Activated naive CD8-positive, alpha-beta T cell (primary cell): ENCODE data around the gene FKBP5.
A peak's percentile ranks its signal among the peaks of the same experiment; 100 is the strongest.
"Not testable (repeated sequence)": the region's sequence is repeated elsewhere in the genome, so short reads cannot be mapped to it uniquely, and the experiment has no call there.

Experiments used
- H3K27ac Mint-ChIP-seq: one replicate; pipeline ENCODE4 v1.8.0; 2021; ENCODE audit warnings: mixed read lengths
- H3K27me3 Mint-ChIP-seq: one replicate; pipeline ENCODE4 v1.8.0; 2021; ENCODE audit warnings: mixed read lengths
- H3K36me3 Mint-ChIP-seq: one replicate; pipeline ENCODE4 v1.8.0; 2021; ENCODE audit warnings: mixed read lengths
- H3K4me1 Mint-ChIP-seq: one replicate; pipeline ENCODE4 v1.8.0; 2021; ENCODE audit warnings: low read depth, mixed read lengths
- H3K4me3 Mint-ChIP-seq: one replicate; pipeline ENCODE4 v1.8.0; 2021; ENCODE audit warnings: mild to moderate bottlenecking, mixed read lengths
- H3K9me3 Mint-ChIP-seq: one replicate; pipeline ENCODE4 v1.8.0; 2021; ENCODE audit warnings: low read depth, mixed read lengths

The FKBP5 gene

DNA sequence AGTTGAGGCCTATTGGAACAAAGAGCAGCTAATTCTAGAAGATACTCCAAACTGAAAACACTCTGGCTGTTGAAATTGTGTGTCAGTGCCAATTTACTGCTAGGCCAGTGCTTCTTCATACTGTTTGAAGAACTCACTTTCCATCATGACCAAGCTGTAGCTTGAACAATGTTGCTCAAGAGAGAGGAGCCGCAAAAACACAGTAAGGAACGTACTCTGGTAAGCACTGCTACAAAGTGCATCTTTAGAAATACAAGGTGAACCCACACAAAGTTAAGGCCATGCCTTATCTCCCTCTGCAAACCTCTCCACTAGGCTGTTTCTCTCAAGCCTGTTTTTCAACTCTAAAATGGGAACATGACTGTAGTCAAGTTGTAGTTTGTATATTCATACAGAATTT lies 101.5 kb downstream of the FKBP5 start:
- Mint-ChIP-seq H3K36me3 (peaks cover 19% of the 10 kb centered on the region), H3K4me1 (peaks cover 85% of the 10 kb centered on the region), H3K27ac (peak overlapping the region; percentile 85), H3K9me3 (no peaks in the 10 kb centered on the region), H3K27me3 (no peaks in the 10 kb centered on the region), H3K4me3 (no peak overlapping the region)

DNA sequence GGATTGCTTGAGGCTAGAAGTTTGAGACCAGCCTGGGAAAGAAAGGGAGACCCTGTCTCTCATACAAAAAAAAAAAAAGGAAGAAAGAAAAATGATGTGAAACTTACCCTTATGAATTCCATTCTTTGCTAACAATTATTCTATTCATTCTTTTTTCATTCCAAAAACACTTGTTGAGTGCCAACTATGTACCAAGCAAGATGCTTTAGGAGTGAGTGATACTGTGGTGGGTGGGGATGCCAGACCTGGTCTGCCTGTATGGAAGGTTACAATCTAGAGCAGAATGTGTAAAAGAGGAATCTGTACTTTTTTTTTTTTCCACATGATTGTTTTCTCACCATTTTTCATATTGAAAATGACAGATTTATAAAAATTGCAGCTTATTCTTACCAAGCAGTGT lies 102.2 kb downstream of the FKBP5 start:
- Mint-ChIP-seq H3K27ac (peak overlapping the region; percentile 85), H3K4me3 (peak overlapping the region; percentile 39)

DNA sequence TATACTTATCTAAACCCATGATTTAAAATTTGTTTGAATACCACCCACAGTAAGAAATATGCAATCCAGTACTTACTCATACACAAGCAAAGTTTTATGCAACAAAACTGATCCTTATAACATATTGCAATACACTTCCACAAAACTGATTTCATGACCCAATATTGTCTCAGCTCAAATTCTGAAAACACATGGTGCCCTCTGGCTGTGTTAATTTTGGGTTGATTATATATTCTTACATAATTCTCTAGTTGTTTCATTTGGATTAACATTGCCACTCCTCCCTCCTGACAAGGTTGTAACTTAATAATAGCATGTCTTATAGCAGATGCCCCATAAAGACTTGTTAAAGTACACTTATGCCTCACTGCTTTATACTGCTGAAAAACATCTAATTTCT lies 103.1 kb downstream of the FKBP5 start:
- Mint-ChIP-seq H3K27me3 (no peaks in the 10 kb centered on the region), H3K4me1 (peaks cover 76% of the 10 kb centered on the region), H3K27ac (peak overlapping the region; percentile 85), H3K4me3 (peak overlapping the region; percentile 68), H3K9me3 (no peaks in the 10 kb centered on the region), H3K36me3 (peaks cover 19% of the 10 kb centered on the region)

More for the DNA sequence above, 102.2 kb downstream of the FKBP5 start:
- peaks cover 84% of the 10 kb centered on the region for H3K4me1 Mint-ChIP-seq
- no peaks in the 10 kb centered on the region for H3K9me3 Mint-ChIP-seq
- peaks cover 19% of the 10 kb centered on the region for H3K36me3 Mint-ChIP-seq
- H3K27me3 Mint-ChIP-seq: no peaks in the 10 kb centered on the region

DNA sequence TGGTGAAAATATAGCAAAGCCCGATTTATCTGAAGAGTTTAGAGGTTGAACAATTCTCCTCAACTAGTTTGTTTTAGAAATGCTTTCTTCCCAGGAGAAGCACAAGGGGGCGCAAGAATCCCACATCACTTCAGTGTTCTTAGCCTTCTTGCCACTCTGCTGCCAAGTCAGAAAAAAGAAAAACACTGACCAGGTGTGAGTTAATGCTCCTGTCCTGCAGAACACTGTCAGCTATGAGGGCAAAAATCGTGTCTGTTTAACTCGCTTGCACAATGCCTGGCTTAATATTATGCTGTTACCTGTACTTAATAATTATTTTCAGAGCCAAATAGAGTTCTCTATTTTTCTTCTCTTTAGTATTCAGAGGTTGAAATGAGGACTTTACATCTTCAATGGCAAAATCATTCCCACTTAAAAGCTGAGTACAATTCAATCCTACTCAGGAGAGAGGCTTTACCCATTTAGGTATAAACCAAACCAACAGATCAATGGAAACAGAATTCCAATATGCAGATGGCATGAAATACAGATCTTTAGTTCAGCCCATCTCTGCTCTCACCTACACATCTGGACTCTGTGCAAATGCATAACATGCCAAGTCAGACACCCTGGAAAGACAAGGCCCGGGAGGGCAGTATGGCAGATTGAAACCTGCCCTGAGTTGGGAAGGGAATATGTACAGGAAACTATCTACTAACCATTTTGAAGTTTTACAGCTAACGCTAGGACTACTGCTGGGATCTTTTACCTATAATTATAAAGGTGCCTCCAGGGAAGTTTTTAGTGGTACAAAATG lies 104.6 kb downstream of the FKBP5 start:
- peak overlapping the region; percentile 69 for H3K27ac Mint-ChIP-seq
- H3K36me3 Mint-ChIP-seq: peaks cover 20% of the 10 kb centered on the region
- H3K4me1 Mint-ChIP-seq: peaks cover 62% of the 10 kb centered on the region
- no peak overlapping the region for H3K4me3 Mint-ChIP-seq
- no peaks in the 10 kb centered on the region for H3K9me3 Mint-ChIP-seq
- H3K27me3 Mint-ChIP-seq: no peaks in the 10 kb centered on the region

DNA sequence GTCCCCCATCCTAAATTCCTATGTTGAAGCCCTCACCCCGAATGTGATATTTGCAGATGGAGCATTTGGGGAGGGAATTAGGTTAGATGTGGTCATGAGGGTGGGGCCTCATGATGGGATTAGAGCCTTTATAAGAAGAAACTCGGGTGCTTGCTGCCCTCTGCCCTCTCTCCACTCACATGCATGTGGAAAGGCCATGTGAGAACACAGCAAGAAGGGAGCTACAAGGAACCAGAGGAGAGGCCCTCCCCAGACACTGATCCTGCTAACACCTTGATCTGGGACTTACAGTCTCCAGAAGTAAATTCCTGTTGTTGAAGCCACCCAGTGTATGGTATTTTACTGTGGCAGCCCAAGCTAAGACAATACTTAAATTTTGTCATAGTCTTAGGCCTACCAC lies 106.4 kb downstream of the FKBP5 start:
- Mint-ChIP-seq H3K4me3 (no peak overlapping the region), H3K9me3 (no peaks in the 10 kb centered on the region), H3K27ac (no peak overlapping the region), H3K36me3 (peaks cover 18% of the 10 kb centered on the region), H3K4me1 (peaks cover 53% of the 10 kb centered on the region), H3K27me3 (no peaks in the 10 kb centered on the region)

DNA sequence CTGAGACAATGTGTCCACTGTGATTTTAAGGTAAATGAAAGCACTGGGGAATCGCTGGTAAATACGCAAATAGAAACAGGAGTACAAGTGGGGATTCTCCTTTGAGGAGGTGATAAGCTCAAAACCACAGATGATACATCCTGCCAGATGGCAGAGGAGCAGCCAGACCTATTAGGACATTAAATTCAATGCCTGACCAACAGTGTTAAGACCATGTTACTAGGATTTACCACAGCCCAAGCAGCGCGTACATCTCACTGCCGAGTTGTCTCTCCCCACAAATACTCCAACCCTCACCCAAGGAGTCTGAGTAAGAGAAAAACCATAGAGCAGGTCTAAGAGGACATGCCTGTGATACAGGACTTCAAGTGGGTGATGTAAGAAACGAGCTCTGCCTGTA lies 107.1 kb downstream of the FKBP5 start:
- Mint-ChIP-seq H3K4me1 (peaks cover 49% of the 10 kb centered on the region), H3K36me3 (peaks cover 13% of the 10 kb centered on the region), H3K9me3 (no peaks in the 10 kb centered on the region), H3K27ac (peak overlapping the region; percentile 61), H3K27me3 (no peaks in the 10 kb centered on the region), H3K4me3 (no peak overlapping the region)

DNA sequence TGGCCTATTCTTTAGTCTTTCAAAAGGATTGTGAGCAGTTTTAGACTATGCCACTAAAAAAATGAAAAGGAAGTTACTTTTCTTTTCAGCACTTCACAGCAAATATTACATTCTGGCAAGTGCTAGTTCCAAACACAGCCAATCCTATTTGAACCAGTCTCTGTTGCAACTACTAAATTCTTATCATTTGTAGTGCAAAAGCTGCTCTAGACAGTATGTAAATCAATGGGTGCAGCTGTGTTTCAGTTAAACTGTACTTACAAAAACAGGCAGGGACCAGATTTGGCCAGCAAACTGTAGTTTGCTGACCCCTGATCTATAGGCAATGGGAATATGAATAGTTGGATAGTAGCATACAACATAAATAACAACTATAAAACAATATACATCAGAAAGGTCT lies 107.9 kb downstream of the FKBP5 start:
- Mint-ChIP-seq H3K36me3 (peaks cover 7% of the 10 kb centered on the region), H3K4me1 (peaks cover 41% of the 10 kb centered on the region), H3K4me3 (no peak overlapping the region), H3K27me3 (no peaks in the 10 kb centered on the region), H3K9me3 (no peaks in the 10 kb centered on the region), H3K27ac (no peak overlapping the region)

DNA sequence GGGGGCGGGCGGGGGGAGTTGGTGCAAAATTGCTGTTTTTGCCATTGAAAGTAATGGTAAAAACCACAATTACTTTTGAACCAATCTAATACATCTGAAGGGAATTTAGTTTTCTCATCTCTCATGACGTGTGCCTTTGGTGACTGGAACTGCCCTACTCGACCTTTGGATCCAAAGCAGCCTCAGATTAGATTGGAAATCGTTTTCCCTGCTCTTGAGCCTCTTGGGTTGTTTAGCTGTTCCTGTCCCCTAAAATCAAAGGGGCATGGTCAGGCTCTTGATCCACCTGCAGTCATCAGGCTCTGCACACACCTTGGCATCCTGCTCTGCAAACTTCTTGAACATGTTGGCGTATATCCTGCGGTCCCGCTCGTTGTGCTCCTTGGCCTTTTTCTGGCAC lies 112.0 kb downstream of the FKBP5 start:
- Mint-ChIP-seq H3K27ac (peak overlapping the region; percentile 58), H3K27me3 (no peaks in the 10 kb centered on the region), H3K36me3 (peaks cover 5% of the 10 kb centered on the region), H3K4me3 (no peak overlapping the region), H3K9me3 (no peaks in the 10 kb centered on the region), H3K4me1 (peaks cover 9% of the 10 kb centered on the region)

DNA sequence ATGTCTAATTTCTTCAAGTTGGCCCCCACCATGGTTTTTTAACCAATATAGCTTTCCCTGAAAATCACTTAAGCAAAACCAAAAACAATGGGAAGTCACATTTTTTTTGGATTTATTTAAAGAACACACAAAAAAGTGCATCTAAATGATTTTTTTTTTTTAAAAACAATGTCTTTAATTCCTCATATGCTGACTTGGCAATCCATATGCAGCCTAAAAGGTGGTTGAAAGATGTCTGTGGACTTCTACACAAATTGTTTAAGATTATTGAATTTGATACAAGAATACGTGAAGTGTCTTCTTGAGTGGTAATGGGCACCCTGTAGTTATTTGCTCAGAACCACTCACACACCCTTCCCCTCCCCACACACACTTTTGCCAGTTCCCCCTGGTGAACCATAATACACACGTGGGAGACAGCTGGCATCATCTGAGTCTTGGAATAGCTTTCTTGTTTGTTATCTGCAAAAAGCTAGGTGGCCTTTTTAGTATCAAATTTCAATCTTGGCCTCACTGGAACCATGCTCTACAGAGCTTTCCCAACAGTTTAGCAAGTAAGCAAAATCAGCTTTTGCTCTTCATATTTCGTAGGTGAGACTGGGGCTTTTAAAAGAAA lies 115.1 kb downstream of the FKBP5 start:
- Mint-ChIP-seq H3K27me3 (no peaks in the 10 kb centered on the region), H3K27ac (peak overlapping the region; percentile 5), H3K36me3 (no peaks in the 10 kb centered on the region), H3K4me1 (peaks cover 5% of the 10 kb centered on the region), H3K9me3 (no peaks in the 10 kb centered on the region), H3K4me3 (no peak overlapping the region)

DNA sequence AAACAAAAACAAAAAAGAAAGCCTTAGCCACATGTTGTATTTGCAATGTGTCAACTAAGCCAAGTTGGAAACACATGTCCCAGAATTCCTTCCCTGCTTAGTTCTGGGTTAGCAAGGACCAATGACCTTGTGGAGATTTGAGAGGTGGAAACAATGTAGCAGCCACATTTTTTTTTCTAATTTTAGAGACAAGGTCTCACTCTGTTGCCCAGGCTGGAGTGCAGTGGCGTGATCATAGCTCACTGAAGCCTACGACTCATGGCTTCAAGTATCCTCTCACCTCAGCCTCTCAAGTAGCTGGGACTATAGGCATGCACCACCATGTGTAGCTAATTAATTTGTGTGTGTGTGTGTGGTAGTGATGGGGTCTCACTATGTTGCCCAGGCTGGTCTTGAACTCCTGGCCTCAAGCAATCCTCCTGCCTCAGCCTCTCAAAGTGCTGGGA lies 117.8 kb downstream of the FKBP5 start:
- H3K27ac Mint-ChIP-seq: peak overlapping the region; percentile 35
- not testable (repeated sequence) for H3K27me3 Mint-ChIP-seq, H3K4me1 Mint-ChIP-seq, H3K36me3 Mint-ChIP-seq, H3K4me3 Mint-ChIP-seq, H3K9me3 Mint-ChIP-seq

DNA sequence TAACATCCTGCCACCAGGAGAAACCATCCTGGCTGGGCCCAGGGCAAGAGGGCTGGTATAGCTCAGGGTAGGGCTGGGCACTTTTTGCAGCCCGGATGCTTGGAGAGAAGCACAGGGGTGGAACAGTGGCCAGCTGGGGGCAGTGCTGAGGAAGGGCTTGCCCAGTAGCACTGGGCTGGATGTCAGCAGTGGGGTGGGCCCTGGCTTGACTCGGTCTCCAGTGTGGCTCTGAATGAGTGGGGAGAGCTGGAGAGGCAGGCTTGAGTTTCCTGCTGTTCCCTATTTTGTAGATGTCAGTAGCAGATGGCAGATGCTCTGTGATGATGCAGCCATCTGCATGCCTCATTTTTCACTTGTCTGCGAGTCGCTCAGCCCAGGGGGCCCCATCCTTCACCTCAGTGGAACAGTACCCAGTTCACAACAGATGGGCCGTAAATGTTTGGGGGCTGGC lies 119.7 kb downstream of the FKBP5 start:
- Mint-ChIP-seq H3K9me3 (no peaks in the 10 kb centered on the region), H3K4me1 (peaks cover 6% of the 10 kb centered on the region), H3K27ac (peak overlapping the region; percentile 28), H3K36me3 (no peaks in the 10 kb centered on the region), H3K27me3 (no peaks in the 10 kb centered on the region), H3K4me3 (no peak overlapping the region)

DNA sequence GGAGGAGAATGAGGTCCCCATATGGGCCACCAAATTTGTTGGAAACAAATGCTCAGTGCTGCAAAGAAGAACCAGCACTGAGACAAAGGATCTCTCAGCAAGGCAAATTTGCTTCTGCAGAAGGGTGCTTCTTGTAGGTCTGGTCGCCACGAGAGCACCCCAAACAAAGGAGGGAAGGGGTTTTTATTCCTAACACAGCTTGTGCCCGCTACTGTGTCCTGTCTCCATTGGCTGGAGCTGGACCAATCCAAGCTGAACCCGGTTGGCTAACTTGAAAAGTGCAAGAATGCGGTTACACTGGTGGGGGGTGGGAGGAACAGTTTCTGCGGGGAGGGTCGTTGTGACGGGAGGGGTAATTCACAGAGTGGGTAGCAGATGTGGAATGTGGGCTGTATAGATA lies 121.9 kb downstream of the FKBP5 start:
- Mint-ChIP-seq H3K4me1 (peaks cover 6% of the 10 kb centered on the region), H3K4me3 (no peak overlapping the region), H3K9me3 (no peaks in the 10 kb centered on the region), H3K36me3 (no peaks in the 10 kb centered on the region), H3K27me3 (no peaks in the 10 kb centered on the region), H3K27ac (peak overlapping the region; percentile 41)

DNA sequence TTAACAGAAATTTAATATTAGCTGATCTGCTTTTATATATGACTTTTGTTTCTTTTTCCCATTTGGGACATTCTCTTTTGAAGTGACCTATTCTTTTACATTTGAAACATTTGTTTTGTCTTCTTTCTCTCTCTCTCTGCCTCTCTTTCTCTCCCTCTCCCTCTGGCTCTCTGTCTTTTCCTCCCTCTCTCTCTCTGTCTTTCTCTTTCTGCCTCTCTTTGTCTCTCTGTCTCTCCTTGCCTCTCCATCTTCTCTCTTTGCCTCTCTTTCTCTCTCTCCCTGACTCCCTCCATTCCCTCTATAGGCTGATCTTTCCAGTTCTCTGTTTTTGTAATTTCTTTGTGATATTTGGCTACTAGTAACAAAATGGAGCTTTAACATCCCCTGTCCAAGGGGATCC lies 124.0 kb downstream of the FKBP5 start:
- no peak overlapping the region for H3K4me3 Mint-ChIP-seq
- H3K4me1 Mint-ChIP-seq: peaks cover 6% of the 10 kb centered on the region
- no peak overlapping the region for H3K27ac Mint-ChIP-seq
- H3K36me3 Mint-ChIP-seq: no peaks in the 10 kb centered on the region
- no peaks in the 10 kb centered on the region for H3K9me3 Mint-ChIP-seq
- no peaks in the 10 kb centered on the region for H3K27me3 Mint-ChIP-seq

DNA sequence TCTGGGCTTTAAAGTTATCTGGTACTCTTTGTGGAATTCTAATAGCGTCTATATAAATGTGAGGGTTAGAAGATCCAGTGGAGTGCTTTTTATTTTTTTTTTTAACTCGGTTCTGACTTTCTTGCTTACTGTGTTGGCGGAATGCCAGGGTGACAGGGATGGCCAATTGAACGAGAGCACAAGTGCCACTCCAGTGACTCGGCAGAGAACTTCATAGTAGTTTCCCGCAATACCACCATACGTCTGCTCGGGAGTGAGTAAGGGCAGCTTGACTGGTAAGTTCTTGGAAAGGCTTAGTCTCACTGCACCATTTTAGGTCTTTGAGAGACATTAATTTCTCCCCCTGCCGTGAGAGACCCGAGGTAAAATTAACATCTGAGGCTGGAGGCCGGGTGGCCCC lies 126.7 kb downstream of the FKBP5 start:
- Mint-ChIP-seq H3K27ac (no peak overlapping the region), H3K4me1 (peaks cover 5% of the 10 kb centered on the region), H3K36me3 (no peaks in the 10 kb centered on the region), H3K27me3 (no peaks in the 10 kb centered on the region), H3K4me3 (no peak overlapping the region), H3K9me3 (no peaks in the 10 kb centered on the region)

DNA sequence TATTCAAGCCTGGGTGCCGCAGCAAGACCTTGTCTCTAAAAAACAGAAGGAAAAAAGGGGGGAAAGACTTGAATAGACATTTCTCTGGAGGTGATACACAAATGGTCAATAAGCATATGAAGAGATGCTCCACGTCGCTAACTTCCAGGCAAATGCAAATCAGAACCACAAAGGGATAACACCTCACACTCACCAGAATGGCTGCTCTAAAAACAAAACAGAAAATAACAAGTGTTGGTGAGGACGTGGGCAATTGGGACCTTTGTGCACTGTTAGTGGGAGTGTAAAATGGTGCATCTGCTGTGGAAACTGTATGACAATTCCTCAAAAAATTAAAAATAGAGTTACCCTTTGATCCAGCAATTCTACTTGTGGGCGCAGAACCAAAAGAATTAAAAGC lies 127.6 kb downstream of the FKBP5 start:
- Mint-ChIP-seq H3K27me3 (no peaks in the 10 kb centered on the region), H3K36me3 (no peaks in the 10 kb centered on the region), H3K9me3 (no peaks in the 10 kb centered on the region), H3K4me1 (no peaks in the 10 kb centered on the region), H3K4me3 (no peak overlapping the region), H3K27ac (no peak overlapping the region)

DNA sequence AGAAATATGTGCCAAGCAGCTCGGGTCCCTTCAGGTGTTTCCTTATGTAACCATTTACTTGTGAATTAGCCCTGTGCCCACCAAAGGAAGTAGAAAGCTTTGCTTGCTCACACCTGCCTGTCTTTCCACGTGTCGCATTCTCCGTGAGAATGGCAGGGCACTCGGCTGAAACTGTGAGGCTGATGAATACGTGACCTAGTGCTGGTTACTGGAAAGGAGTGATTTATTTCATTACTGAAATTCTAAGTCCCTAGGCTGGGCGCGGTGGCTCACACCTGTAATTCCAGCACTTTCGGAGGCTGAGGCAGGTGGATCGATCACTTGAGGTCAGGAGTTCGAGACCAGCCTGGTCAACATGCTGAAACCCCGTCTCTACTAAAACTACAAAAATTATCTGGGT lies 130.1 kb downstream of the FKBP5 start:
- no peak overlapping the region for H3K4me3 Mint-ChIP-seq

More for the DNA sequence above, 130.1 kb downstream of the FKBP5 start:
- H3K9me3 Mint-ChIP-seq: no peaks in the 10 kb centered on the region
- no peaks in the 10 kb centered on the region for H3K27me3 Mint-ChIP-seq
- no peaks in the 10 kb centered on the region for H3K36me3 Mint-ChIP-seq
- no peak overlapping the region for H3K27ac Mint-ChIP-seq
- no peaks in the 10 kb centered on the region for H3K4me1 Mint-ChIP-seq
